ENCODE data around the gene SCN5A. TPM values are rescaled to one million over a fixed set of nuclear protein-coding genes. Genes with fewer than 3 reads are reported as not detected.

The SCN5A gene
- total RNA-seq, 3 donors from 2014 or later, result not detected

DNA sequence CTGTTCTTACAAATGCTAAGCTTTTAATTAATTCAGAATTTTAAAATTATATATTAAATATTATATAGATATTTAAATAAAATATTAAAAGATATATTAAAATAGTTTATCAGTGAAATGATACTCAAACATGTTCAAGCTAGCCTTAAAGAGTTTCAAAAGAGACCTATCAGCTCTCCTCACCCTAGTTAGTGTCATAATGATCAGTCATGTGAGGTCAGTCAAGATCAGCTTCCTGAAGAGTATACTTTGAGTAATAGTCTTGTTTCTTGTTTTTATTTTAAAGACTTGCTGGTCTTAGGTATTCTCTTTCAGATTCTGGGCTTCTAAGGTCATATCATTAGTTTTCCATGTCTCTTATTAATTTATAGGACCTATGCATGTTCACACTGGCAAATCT is 138.9 kb downstream of the SCN5A start:
- ATAC-seq (no peak), DNase-seq (no peak)
- H3K9me3 Mint-ChIP-seq, result no peaks in the 10 kb centered on the region
- H3K27me3 Mint-ChIP-seq (ENCODE audit: low read depth), result no peaks in the 10 kb centered on the region
- H3K4me3 Mint-ChIP-seq, result no peak overlapping the region
- no peaks in the 10 kb centered on the region for H3K4me1 Mint-ChIP-seq (ENCODE audit: low read depth)
- peaks cover 35% of the 10 kb centered on the region for H3K36me3 Mint-ChIP-seq (ENCODE audit: insufficient read depth)

DNA sequence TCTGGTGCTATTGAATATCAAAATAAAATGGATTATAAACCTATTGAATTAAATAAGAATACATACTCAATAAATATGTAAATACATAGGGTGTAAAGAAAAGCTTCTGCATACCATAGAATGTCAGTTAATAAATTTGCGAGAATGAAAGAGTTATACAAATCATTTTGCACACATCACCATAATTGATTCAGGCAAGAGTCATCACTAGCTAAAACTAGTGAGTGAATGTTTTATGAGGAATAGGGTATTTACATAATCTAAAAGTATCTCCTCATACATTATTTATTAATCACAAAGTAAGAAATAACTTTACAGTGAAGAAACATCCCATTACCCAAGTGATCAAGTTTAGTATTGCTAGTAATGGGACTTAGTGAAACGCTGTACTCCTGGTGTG is 139.8 kb downstream of the SCN5A start:
- Mint-ChIP-seq H3K4me3 (no peak overlapping the region), H3K27me3 (ENCODE audit: low read depth) (no peaks in the 10 kb centered on the region), H3K9me3 (no peaks in the 10 kb centered on the region), H3K36me3 (ENCODE audit: insufficient read depth) (peaks cover 35% of the 10 kb centered on the region), H3K4me1 (ENCODE audit: low read depth) (no peaks in the 10 kb centered on the region)
- no peak for ATAC-seq
- DNase-seq, result no peak

DNA sequence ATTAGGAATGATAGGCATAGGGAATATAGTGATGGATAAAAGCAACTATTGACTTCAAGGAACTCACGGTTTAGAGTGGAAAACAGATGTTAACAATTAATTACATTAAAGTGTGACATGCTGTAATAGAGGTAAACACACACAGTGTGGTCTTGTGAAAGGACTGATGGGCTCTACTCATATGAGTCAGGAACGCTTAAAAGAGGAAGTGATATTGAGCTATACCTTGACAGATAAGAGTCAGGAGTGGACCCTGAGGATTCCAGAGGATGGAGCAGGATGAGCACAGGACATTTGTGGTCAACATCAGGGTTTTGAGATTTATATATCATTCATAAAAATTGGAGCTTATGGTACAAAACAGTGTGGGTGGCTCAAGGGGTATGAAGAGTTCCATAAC is 142.4 kb downstream of the SCN5A start:
- Mint-ChIP-seq H3K4me1 (ENCODE audit: low read depth) (no peaks in the 10 kb centered on the region), H3K4me3 (no peak overlapping the region), H3K36me3 (ENCODE audit: insufficient read depth) (peaks cover 33% of the 10 kb centered on the region), H3K27me3 (ENCODE audit: low read depth) (no peaks in the 10 kb centered on the region), H3K9me3 (no peaks in the 10 kb centered on the region)
- DNase-seq (no peak), ATAC-seq (no peak)

DNA sequence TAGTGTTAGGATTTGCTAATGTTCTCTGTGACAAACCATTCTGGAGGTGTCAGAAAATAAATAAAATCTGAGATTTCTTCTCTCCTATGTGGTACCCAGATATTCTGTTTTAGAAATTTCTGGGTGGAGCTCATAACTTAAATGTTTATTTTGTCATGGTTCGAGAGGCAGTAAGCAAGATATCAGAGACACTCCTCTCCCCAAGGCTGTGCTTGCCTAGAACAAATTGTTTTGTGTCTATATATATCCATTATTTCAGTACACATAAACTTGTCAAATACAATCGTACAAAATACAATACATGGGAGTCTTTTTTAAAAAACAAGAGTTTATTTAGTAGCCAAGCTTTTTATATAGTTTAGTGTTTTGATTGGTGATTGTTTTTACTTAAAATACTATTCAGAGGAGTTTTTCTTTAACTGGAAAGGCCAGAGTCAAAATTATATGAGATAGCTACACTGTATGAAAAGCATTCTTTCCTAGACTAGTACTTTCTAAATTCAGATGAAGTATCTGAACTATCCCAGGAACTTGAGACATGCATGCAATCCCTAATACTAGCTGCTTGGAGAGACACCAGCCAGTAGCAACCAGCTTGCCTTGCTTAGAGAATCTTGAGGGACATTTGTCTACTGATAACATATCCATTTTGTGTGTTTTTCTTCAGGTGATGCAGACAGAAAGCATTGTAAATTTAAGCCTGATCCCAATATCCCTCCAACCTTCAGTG is 148.6 kb downstream of the SCN5A start:
- no peak overlapping the region for H3K4me3 Mint-ChIP-seq
- H3K9me3 Mint-ChIP-seq, result no peaks in the 10 kb centered on the region
- peaks cover 21% of the 10 kb centered on the region for H3K36me3 Mint-ChIP-seq (ENCODE audit: insufficient read depth)
- no peaks in the 10 kb centered on the region for H3K27me3 Mint-ChIP-seq (ENCODE audit: low read depth)
- ATAC-seq (no peak), DNase-seq (no peak)
- H3K4me1 Mint-ChIP-seq (ENCODE audit: low read depth), result peaks cover 17% of the 10 kb centered on the region

Other genes starting within 250 kb of the SCN5A start
- gene ACVR2B, start 195.8 kb downstream of the SCN5A start, total RNA-seq, result 1 to 10 TPM; 4.5 to 5.5 (median 4.5) TPM
- gene EXOG, start 153.3 kb downstream of the SCN5A start, total RNA-seq, result 10 to 100 TPM; 18.8 to 22.7 (median 21.7) TPM
- gene SCN10A, start 166.5 kb upstream of the SCN5A start, total RNA-seq, result not detected